H1 (cell line): Measurements from ENCODE around the gene CGB7. TPM values are rescaled to one million over a fixed set of nuclear protein-coding genes. Genes with fewer than 3 reads are reported as not detected.

Experiments used
- ATF2 ChIP-seq: IDR thresholded peaks from 2 replicates; pipeline ENCODE4 v1.6.1; 2012; ENCODE audit warnings: low read length, inconsistent platforms
- CTCF ChIP-seq, 3 experiments: IDR thresholded peaks; 1 replicate in 2 of 3; 2 replicates in 1 of 3; pipeline versions ENCODE4 v1.5.1 to v1.6.1; 2011; ENCODE audit warnings: low read length in 3 of 3, mild to moderate bottlenecking in 3 of 3, inconsistent platforms in 2 of 3, low read depth in 1 of 3, moderate library complexity in 1 of 3; ENCODE audit not compliant: insufficient read depth in 1 of 3; ENCODE audit errors: control extremely low read depth in 1 of 3
- KDM1A ChIP-seq: fragments of 200-600, 300-600 bp; sonication (generic); IDR thresholded peaks from 2 replicates; pipeline ENCODE4 v1.7.1; 2016; ENCODE audit warnings: mild to moderate bottlenecking, low read length, borderline replicate concordance
- TAF7 ChIP-seq: optimal IDR thresholded peaks from 2 replicates; pipeline ENCODE3; 2011; ENCODE audit warnings: low read depth, mild to moderate bottlenecking, inconsistent platforms, low read length, moderate library complexity, borderline replicate concordance
- USF2 ChIP-seq: IDR thresholded peaks from 2 replicates; pipeline ENCODE4 v1.6.1; 2011; ENCODE audit warnings: low read length, improper control_type of control experiment
- polyA plus RNA-seq, 7 experiments: library from polyadenylated mRNA; depleted of rRNA in 3 of 7; stranded (reverse) in 5 of 7; unstranded in 2 of 7; fragments of >200 nt in 5 of 7; fragments of 200-250 nt in 2 of 7; gene quantifications; 1 replicate in 5 of 7; 2 replicates in 1 of 7; 4 replicates in 1 of 7; pipeline versions ENCODE4 v1.2.1 to v1.2.3, GENCODE V29; 2011 to 2013; ENCODE audit warnings: missing spikeins in 2 of 7, mixed read lengths in 2 of 7
- total RNA-seq: library from RNA; stranded (reverse); fragmentation: NEBNext Ultra II Directional; extraction: Animal tissue kit (Norgen Biotek cat#: 25700); gene quantifications from 2 replicates; pipeline ENCODE4 v1.2.1, GENCODE V29; 2021

The CGB7 gene
- total and polyA plus RNA-seq, 2 of the 8 experiments (the other 6 are each of a cell fraction or from before 2014, with no cell fraction given): 1.2 to 2.2 TPM

GRCh38 chr19:49073514-49074378 lies 16.2 kb upstream of the CGB7 start (continued):
- TF ChIP-seq USF2 (no peak), CTCF (IDR thresholded peaks at IDR 0.05; ENCODE audit: control extremely low read depth in 1 of 3, insufficient read depth in 1 of 3, low read depth in 1 of 3, low read length in 3 of 3) (peak; percentile 57 to 64 (median 61)), KDM1A (no peak), TAF7 (no peak), ATF2 (no peak)
